Stimulated activated CD4-positive, alpha-beta T cell treated with anti-CD3 and anti-CD28 coated beads, Interleukin-15, amount 100 ng/mL, for 24 hours (primary cell): ENCODE results near the gene SF1.
A peak's percentile ranks its signal among the peaks of the same experiment; 100 is the strongest.
"Not testable (repeated sequence)": the region's sequence is repeated elsewhere in the genome, so short reads cannot be mapped to it uniquely, and the experiment has no call there.

Source experiments
- DNase-seq: peaks from one replicate; pipeline ENCODE4 v3.0.0-alpha.2; 2020

The SF1 gene

GRCh38 chr11:64778473-64779298 lies at the start of gene SF1:
Gene SF1, minus strand, starts transcription at chr11:64778542. Its CDS starts 150 bp downstream, at chr11:64778392.
- DNase-seq, result peak; percentile 99

GRCh38 chr11:64827451-64827839 lies 49.1 kb upstream of the SF1 start:
- DNase-seq, result no peak

GRCh38 chr11:64826578-64827450 lies 48.5 kb upstream of the SF1 start:
- DNase-seq, result no peak

- DNase-seq, result no peak
Observed at GRCh38 chr11:64826062-64826461, 47.7 kb upstream of the SF1 start.

GRCh38 chr11:64823568-64824119 lies 45.3 kb upstream of the SF1 start:
- DNase-seq, result no peak

- no peak for DNase-seq
Observed at GRCh38 chr11:64817476-64817875, 39.1 kb upstream of the SF1 start.

- not testable (repeated sequence) for DNase-seq
Observed at GRCh38 chr11:64815433-64815832, 37.1 kb upstream of the SF1 start.

GRCh38 chr11:64814712-64815187 lies 36.4 kb upstream of the SF1 start:
- DNase-seq, result no peak

- DNase-seq, result no peak
Observed at GRCh38 chr11:64813826-64814225, 35.5 kb upstream of the SF1 start.

GRCh38 chr11:64810891-64811272 lies 32.5 kb upstream of the SF1 start:
- no peak for DNase-seq

GRCh38 chr11:64810271-64810890 lies 32.0 kb upstream of the SF1 start, which contains the start of gene MEN1:
Gene MEN1, minus strand, starts transcription at chr11:64810551. Its CDS starts 442 bp downstream, at chr11:64810109.
- peak; percentile 92 for DNase-seq

GRCh38 chr11:64809781-64810241 lies 31.5 kb upstream of the SF1 start:
- DNase-seq, result peak; percentile 50

GRCh38 chr11:64805481-64805880 lies 27.1 kb upstream of the SF1 start:
- DNase-seq, result no peak

GRCh38 chr11:64804346-64805210 lies 26.2 kb upstream of the SF1 start:
- no peak for DNase-seq

GRCh38 chr11:64803846-64804345 lies 25.6 kb upstream of the SF1 start:
- DNase-seq, result peak; percentile 29

- DNase-seq, result peak; percentile 91
Observed at GRCh38 chr11:64803158-64803845, 25.0 kb upstream of the SF1 start, which contains the start of gene MAP4K2. Gene MAP4K2, minus strand, starts transcription at chr11:64803214. Its CDS starts 65 bp downstream, at chr11:64803149.

GRCh38 chr11:64802370-64803157 lies 24.2 kb upstream of the SF1 start:
- DNase-seq, result peak; percentile 60

- DNase-seq, result no peak
Observed at GRCh38 chr11:64801561-64802369, 23.4 kb upstream of the SF1 start.

GRCh38 chr11:64801158-64801464 lies 22.8 kb upstream of the SF1 start:
- DNase-seq, result no peak
